ENCODE measurements around the gene ADSL.

DNA sequence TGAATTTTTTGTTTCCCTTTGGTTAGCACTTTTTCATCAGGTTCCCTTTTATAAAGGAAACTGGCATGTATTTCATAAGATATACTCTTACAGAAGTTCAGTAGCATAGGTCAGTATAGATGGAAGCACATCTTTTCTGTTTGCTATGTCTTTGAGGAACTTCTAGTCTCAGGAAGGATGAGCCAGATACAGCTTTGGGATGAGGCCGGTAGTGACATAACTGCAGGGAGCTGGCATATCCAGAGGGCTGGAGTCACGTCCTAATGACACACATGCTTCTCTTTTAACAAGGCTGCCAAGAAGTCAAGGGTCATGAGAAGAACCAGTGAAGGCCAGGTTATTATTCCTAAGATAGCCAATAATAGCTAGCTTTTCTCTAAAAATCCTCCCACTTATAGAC is 33.3 kb upstream of the ADSL start:
- TF ChIP-seq CTCF (IDR thresholded peaks at IDR 0.05) (no peak), ZFX (IDR thresholded peaks at IDR 0.05; ENCODE audit: borderline replicate concordance) (no peak)

All from 22Rv1 (cell line).